ENCODE results near the gene HDHD3. TPM values are rescaled to one million over a fixed set of nuclear protein-coding genes. Genes with fewer than 3 reads are reported as not detected.
"Not testable (repeated sequence)": the region's sequence is repeated elsewhere in the genome, so short reads cannot be mapped to it uniquely, and the experiment has no call there.

The HDHD3 gene, protein sequence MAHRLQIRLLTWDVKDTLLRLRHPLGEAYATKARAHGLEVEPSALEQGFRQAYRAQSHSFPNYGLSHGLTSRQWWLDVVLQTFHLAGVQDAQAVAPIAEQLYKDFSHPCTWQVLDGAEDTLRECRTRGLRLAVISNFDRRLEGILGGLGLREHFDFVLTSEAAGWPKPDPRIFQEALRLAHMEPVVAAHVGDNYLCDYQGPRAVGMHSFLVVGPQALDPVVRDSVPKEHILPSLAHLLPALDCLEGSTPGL
- 17.4 and 19.0 TPM in 2 replicates for total RNA-seq

DNA sequence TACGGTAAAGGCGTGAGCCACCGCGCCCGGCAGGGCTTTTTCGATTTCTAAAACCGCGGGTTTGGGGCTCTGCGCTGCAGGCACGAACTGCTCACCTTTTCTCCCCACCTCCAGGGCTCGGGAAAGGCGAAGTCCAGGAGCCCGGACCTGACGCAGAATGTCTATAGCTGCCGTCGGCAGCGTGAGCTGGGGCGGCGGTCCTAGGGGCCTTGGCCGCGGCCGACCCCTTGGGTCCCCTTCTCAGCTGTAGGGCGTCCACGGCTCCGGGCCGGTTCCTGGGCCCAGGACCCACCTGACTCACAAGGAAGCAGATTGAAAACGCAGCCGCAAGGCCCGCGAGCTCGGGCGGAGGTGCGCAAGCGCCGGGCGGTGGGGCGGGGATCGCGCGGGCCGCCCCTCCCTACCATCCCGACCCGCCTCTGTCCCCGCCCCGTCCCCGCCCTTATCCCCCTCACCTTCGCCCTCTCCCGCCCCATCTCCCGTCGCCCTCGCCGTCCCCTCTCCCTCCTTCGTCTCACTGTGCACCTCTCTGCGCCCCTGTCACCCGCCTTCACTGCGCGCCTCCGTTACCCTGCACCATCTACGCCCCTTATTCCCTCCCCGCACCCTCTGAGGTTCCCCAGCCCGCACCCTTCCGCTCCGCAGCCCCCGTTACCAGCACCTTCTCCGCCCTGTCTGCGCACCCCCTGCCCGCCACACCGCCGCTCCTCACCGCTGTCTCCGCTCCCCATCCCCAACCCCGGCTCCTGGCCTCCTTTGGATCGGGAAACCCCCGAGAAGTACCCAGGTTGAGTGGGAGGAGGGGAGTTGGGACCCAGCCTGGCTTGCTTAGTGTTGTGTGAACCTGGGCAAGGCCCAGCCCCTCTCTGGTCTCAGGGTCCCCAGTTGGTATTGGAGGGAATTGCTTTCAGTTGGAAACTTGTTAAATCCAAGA is at the start of gene HDHD3:
TSS of gene HDHD3 (minus strand) at position 353 of the 934 bp plus-strand sequence. CDS start 2,632 bp downstream, outside the sequence.
- intact Hi-C loops (cut with micrococcal nuclease) = loop anchor here (1.0 kb wide), 6 partner anchors 24 to 156 kb away; partner anchors contain the start of genes ALAD, C9orf43, CDC26 and FKBP15

DNA sequence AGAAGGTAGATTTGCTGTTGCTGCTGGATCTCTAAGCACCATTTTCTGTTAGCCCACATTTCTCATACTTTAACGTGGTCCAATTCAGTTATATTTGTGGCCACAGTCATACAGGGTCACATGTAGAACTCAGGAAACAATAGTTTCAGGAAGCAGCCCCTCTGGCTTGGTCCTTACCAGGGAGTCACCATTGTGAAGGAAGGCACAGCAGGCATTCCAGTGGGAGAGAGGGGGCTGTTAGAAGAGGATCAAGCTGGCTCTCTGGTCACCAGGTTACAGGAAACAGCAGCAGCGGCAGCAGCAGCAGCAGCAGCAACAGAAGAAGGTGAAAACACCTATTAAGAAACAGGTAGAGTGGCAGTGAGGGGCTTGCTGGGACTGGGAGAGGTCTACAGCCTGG is 48.3 kb upstream of the HDHD3 start:
- intact Hi-C loops (cut with micrococcal nuclease) = no loop called here

DNA sequence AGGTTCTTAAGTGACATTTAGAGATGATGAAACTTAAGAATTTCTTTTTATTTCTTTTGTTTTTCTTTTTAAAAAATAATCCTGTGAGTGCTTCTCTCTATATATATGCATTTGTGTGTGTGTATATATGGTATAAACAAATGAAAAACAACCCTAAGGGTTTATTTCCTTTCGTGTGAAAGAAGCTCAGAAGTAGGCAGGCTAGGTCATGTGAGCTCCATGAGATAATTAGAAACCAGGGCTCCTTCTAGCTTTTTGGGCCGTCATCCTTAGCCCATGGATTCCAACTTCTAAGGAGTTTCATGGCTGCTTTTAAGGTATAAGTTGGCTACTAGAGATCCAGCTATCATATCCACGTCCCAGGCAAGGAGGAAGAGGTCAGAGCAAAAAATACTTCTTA is 44.9 kb upstream of the HDHD3 start:
- intact Hi-C loops (cut with micrococcal nuclease) = no loop called here

DNA sequence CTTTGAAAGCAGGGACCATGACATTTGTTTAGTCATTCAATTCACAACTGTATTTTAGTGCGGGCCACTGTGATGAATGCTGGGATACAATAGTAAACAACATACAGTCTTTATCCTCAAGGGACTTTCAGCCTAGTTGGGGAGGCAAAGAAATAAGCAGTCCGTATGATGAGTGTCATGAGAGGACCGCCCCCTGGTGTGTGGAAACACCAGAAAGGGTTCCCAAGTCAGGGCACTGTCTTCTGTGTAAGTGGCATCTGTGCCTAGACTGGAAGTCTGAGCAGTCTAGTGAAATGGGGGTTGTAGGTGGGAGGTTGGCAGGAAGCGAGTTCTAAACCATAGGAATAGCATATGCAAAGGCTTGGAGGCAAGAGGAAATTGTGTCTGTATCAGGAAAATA is 40.6 kb upstream of the HDHD3 start:
- intact Hi-C loops (cut with micrococcal nuclease) = loop anchor here (10.0 kb wide), 1 partner anchor 1167 kb away; the partner anchor contains the start of gene ATP6V1G1

DNA sequence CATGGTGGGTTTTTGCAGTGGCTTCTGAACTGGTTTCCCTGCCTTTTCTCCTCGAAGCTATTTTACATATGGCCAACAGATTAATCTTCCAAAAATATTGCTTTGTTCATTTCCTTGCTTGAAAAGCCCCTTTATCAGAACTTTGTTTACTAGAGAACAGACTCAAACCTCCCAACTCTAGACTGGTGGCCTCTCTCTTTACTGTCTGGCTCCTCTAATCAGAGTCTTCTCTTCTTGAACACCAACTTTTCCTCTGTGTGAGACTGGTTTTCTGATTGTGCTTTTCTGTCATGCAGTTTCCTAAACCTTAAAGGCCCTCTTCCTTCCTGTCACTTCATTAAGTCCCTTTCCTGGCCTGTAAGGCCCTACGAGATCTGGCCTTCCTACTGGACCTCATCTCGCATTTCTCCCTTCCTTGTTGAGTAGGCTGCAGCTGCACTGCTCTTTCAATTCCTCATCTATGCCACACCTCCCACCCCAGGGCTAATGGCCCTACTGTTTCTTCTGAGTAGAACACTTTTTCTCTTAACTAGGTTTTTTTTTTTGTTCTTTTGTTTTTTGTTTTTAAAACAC is 39.4 kb upstream of the HDHD3 start:
- intact Hi-C loops (cut with micrococcal nuclease) = loop anchor here (10.0 kb wide), 1 partner anchor 1169 kb away; the partner anchor contains the start of gene ATP6V1G1

DNA sequence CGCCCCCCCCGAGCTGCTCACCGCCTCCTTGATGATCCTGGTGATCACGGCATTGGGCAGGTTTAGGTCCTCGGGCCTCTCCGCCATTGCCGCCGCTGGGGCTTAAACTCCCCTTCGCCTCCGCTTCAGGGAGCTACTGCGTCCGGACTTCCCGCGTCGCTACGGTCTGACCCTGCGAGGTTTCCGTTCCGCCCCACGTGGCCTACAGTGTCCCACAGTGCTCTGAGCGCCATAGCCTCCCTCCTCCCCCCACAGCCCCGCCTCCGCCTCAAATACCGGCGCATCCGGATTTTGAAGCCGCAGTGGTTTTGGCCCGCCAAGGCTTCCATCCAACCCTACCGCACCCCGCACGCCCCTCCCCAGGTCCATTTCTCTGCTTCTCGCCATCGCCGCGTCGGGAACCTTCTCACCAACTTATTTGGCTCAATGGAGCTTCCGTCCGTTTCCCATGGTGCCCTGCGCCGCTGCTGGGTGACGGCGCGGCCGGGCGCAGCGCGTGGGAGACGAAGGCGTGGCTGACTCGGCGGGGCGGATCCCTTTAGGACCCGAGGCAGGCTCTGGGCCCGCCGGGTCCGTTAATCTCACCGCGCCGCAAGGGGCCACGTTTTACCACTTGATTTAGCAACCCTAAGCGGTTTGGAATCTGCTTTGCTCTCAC is 33.5 kb upstream of the HDHD3 start, which contains the start of the genes C9orf43 and POLE3:
TSS of gene C9orf43 (plus strand) at position 541 of the 658 bp plus-strand sequence. CDS start 2,747 bp downstream, outside the sequence.
TSS of gene POLE3 (minus strand) at position 469 of the 658 bp plus-strand sequence. CDS start at position 87, 382 bp downstream.
- intact Hi-C loops (cut with micrococcal nuclease) = loop anchor here (1.0 to 10.0 kb wide), 10 partner anchors 9 to 1174 kb away; partner anchors contain the start of genes ALAD, ATP6V1G1, CDC26 and FKBP15

DNA sequence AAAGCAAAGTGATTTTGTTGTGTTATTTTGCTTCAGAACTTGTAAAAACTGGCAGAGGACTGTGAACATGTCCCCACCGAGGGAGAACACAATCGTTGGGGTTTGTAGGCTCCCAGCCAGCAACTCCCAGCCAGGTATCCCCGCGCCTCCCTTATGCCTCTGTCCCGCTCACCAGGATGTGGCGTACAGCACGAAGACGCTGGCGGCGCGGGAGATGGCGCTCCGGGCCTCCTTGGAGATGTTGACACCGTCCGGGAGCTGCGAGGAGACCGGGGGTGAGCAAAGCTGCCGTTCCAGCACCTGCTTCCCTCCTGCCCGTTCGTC is 33.1 kb upstream of the HDHD3 start:
- intact Hi-C loops (cut with micrococcal nuclease) = loop anchor here (1.0 to 10.0 kb wide), 10 partner anchors 9 to 1175 kb away; partner anchors contain the start of genes ALAD, ATP6V1G1, CDC26 and FKBP15

DNA sequence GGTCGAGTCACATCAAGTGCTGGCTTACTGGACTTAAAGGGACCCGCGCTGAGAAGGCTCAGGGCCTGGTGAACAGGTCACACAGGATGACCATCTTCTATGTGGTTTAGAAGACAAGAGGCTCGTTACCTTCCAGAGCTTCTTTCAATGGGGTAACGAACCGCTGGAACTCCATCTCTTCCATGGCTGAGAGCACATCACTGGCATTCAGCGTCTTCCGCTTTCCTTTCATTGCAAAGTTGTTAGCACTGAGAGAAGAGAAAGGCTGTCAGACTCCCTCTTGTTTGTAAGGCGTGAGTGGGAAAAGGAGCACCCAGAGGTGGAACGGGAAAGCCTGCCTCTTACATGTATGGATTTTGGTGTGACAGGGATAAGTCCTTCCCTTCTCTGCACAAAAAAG is 32.7 kb upstream of the HDHD3 start:
- intact Hi-C loops (cut with micrococcal nuclease) = no loop called here

DNA sequence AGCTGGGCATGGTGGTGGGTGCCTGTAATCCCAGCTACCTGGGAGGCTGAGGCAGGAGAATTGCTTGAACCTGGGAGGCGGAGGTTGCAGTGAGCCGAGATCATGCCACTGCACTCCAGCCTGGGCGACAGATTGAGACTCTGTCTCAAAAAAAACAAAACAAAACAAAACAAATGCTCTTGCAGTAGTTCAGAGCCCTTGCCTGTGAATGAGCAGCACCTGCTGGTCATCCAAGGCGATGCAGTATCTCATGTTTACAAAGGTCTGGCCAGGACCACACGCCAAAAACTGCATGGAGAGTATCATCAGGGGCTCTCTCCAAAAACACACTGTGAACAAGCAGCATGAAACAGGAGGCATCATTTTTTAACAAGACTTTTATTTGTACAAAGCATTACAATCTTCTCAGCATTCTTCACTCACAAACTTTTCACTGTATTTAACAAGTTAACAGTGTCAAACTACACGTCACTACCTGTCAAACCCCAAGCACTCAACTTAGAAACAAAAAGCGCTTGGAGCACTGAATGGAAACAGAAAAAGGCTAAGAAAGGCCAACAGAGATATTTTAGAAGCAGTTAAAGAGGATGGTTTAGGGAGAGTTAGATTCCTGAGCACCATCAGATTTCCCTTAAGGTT is 30.2 kb upstream of the HDHD3 start:
- intact Hi-C loops (cut with micrococcal nuclease) = loop anchor here (1.0 kb wide), 1 partner anchor 98 kb away; no protein-coding TSS in a partner anchor

DNA sequence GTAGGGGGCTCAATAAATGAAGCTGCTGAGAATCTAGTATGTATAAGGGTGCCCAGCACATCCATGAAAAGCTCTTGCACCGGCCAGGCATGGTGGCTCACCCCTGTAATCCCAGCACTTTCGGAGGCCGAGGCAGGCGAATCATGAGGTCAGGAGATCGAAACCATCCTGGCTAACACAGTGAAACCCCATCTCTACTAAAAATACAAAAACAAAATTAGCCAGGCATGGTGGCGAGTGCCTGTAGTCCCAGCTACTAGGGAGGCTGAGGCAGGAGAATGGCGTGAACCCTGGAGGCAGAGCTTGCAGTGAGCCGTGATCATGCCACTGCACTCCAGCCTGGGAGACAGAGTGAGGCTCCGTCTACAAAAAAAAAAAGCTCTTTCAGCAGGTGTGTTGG is 29.6 kb upstream of the HDHD3 start:
- intact Hi-C loops (cut with micrococcal nuclease) = not testable (repeated sequence)

DNA sequence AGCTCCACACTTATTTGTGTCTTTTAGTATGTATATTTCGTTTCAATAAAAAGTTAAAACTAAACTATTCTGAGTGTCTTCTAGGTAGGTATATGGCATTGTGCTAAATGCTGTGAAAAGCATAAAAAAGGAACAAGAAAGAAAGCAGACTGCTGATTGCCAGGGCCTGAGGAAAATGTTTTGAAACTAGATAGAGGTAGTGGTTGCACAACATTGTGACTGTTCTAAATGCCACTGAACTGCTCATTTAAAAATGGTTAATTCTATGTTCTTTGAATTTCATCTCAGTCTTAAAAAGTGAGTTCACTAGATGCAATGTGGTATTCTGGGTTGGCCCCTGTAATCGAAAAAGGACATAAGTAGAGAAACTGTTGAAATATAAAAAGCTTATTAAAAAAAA is 26.9 kb upstream of the HDHD3 start:
- intact Hi-C loops (cut with micrococcal nuclease) = loop anchor here (5.0 kb wide), 1 partner anchor 686 kb away; the partner anchor contains the start of gene INIP

DNA sequence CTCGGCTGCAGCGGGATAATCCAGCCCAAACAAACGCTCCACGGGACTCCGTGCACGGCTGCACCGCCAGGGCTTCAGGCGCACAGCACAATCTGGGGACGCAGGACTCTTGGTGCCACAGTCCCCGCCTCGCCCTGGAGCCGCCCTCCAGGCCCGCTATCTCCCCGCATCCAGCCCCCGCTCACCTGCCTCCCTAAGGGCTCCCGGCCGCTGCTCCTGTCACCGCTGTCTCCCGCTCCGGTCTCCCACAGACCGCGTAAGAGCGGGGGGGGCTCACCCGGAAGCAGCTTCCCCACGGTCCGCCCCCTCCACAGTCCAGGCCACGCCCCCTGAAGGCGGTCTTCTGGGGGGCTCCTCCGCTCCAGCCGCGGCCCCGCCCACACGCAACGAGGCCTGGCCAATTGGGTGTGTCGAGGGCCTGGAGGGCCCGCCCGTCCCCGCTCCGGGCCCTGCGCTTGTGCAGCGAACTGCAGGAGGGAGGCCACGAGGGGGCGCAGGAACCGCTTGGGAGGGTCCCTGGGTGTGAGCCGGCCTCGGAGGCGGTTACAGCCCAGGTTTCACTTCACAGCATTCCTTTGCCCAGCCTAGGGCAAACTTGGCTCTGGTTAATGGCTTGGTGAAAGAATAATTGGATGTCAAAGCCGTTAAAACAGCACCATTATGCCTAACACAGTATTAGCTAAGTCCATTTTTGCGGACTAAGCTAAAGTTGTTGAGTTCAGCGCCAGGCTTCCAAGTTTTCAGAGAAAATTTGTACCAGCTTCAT is 24.4 kb upstream of the HDHD3 start, which contains the start of gene ALAD:
TSS of gene ALAD (minus strand) at position 258 of the 766 bp plus-strand sequence. CDS start 7,725 bp downstream, outside the sequence.
- intact Hi-C loops (cut with micrococcal nuclease) = loop anchor here (1.0 to 5.0 kb wide), 9 partner anchors 9 to 684 kb away; partner anchors contain the start of genes C9orf43, CDC26, INIP and POLE3

DNA sequence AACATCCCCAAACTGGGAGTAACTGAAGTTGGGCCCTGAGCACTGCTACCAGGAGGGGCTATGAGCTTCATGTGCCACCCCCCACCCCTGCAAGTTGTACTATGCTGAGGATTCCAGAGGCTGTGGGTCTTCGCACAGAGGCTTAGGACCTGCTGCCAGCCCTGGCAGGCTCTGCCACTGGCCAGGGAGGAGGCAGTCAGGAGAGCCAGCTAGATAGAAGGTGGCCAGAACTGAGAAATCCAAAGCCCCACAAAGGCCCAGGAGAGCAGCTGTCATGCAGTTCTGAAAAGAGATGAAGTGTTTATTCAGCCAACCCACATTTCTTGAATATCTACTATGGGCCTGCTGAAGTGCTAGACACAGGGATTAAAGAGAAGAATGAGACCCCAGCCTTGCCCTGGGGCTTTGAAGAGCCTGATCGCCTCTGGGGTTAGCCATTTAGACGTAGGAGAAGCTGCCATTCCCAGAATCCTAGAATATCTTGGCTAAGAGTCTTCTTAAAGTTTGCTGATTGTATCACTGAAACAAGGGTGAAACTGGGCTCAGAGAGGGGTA is 22.9 kb upstream of the HDHD3 start:
- intact Hi-C loops (cut with micrococcal nuclease) = loop anchor here (5.0 kb wide), 1 partner anchor 682 kb away; the partner anchor contains the start of gene INIP

DNA sequence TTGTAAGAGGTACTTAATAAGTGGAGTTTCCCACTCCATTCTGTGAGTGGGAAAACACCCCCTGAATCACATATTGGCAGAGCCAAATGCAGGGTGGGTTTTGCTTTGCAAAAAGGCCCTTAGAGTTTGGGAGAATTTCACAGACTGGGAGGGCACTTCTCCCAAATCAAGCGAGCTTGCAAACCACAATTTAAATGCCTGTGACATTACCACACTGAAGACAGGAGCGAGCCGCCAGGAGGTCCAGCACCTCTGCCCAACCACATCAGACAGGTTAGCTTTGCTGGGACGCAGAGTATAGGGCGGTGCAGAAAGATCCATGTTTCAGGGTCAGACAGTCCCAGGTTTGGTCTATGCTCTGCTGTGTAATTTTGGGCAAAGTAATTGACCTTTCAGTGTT is 22.0 kb upstream of the HDHD3 start:
- intact Hi-C loops (cut with micrococcal nuclease) = no loop called here

DNA sequence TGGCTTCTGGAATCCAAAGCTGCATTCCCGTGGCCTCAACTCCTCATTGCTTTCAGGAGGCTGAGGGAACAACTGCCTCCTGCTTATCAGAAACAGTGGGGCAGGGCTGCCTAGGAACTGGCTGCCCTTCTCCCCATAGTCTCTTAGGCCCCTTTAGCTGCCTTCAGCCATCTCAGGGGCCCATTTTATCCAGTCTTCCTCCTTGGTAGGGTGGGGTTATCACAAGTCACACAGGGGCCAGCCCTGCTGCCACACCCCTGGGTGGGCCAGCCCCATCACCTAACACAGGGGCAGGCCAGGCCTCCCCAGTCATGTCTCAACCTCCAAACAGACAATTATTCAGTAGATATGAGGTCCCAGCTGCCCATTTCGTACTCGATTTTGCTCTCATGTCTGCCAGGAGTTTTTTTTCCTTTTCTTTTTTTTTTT is 20.4 kb upstream of the HDHD3 start:
- intact Hi-C loops (cut with micrococcal nuclease) = no loop called here

DNA sequence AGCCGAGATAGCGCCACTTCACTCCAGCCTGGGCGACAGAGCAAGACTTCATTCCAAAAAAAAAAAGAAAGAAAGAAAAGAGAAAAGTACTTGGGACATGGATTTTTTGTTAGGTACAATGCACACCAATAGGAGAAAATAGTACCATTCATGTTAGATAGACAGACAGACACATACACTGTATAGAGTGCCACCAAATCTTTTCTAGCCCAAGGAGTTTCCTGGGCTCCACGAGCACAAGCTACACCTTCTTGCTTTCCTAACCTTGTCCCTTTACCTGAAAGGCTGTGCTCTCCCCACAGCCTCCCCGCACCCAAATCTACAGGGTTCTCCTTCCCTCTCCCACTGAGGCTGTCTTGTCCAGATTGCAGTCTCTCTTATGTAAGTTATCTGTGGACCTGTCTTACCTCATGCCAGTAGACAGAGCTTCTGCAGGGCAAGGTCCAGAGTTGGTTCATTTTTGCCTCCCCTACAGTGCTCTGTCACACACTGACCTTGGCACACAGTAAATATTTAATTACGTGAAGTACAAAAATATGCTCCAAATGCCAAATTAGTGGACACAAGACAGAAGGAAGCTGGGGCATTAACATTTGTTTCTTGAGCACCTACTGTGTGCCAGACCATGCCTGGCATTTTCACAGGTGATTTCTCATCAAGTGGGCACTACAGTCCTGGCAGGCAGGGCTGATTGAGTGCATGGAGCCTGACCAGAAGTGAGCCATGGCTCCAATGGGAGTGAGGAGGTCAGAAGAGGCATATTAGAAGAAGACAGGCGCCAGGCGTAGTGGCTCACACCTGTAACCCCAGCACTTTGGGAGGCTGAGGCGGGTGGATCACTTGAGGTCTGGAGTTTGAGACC is 18.4 kb upstream of the HDHD3 start:
- intact Hi-C loops (cut with micrococcal nuclease) = no loop called here

DNA sequence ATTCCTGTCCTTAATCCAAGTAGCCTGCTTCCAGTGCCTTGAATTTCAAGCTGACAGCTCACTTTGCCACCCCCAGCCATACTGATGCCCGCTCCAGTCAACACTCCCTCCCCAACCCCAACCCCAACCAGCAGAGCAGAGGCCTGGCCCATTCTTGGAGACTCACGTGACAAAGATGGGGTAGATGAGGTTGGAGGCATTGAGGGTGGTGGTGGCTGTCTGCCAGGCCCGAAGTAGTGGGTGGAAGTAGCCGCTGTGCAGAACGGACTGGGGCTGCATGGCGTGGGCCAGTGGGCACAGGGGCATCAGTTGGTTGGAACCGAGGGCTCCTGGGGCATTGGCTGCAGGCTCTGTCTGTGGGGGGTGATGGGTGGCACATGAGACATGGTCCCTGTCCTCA is 16.5 kb upstream of the HDHD3 start:
- intact Hi-C loops (cut with micrococcal nuclease) = no loop called here

DNA sequence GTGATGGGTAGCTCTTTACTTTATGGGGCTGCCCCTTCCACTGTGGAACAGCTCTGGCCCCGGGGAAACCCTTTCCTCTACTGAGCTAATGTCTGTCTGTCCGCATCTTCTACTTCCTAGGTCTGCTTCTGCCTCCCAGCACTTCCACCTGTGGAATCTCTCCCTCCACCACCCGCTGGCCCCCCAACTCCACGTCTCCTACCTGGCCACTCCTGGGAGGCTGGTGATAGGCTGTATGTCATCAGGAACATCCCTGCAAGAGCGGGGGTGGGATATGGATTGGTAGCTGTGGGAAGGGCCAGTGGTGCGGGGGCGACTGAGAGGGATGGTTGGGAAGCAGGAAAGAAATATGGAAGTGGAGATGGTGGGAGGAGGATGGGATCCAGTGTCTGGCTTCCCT is 15.1 kb upstream of the HDHD3 start:
- intact Hi-C loops (cut with micrococcal nuclease) = no loop called here
